ENCODE measurements around the gene ABCA2.

GRCh38 chr9:136960938-136961275, 67.1 kb downstream of the ABCA2 start:
- TF ChIP-seq CTCF (IDR thresholded peaks at IDR 0.05) (no peak), POLR2A (IDR thresholded peaks at IDR 0.05) (no peak)
